Femur (tissue), 1 donor: Measurements from ENCODE around the gene CENATAC.
A peak's percentile ranks its signal among the peaks of the same experiment; 100 is the strongest.
"Not testable (repeated sequence)": the region's sequence is repeated elsewhere in the genome, so short reads cannot be mapped to it uniquely, and the experiment has no call there.

Experiments used
- DNase-seq: peaks from one replicate; pipeline ENCODE4 v3.0.0-alpha.2; 2017

The CENATAC gene

GRCh38 chr11:118997627-118998387 is at the start of gene CENATAC:
Gene CENATAC (plus strand): TSS chr11:118998138. CDS start chr11:118998198, 60 bp downstream.
- peak; percentile 95 for DNase-seq

- DNase-seq: no peak
Observed at GRCh38 chr11:118953265-118953664, 44.7 kb upstream of the CENATAC start.

GRCh38 chr11:118953976-118954375 is 44.0 kb upstream of the CENATAC start:
- DNase-seq: not testable (repeated sequence)

- peak; percentile 89 for DNase-seq
Observed at GRCh38 chr11:118956094-118956846, 41.7 kb upstream of the CENATAC start, which contains the start of gene UPK2. Gene UPK2 (plus strand): TSS chr11:118956298. CDS start chr11:118956351, 53 bp downstream.

- no peak for DNase-seq
Observed at GRCh38 chr11:118956847-118957469, 41.0 kb upstream of the CENATAC start.

- DNase-seq: no peak
Observed at GRCh38 chr11:118957549-118957948, 40.4 kb upstream of the CENATAC start.

- no peak for DNase-seq
Observed at GRCh38 chr11:118957968-118958367, 40.0 kb upstream of the CENATAC start.

GRCh38 chr11:118958577-118958976 is 39.4 kb upstream of the CENATAC start:
- DNase-seq: no peak

GRCh38 chr11:118961189-118961588 is 36.7 kb upstream of the CENATAC start:
- no peak for DNase-seq

- no peak for DNase-seq
Observed at GRCh38 chr11:118961591-118961990, 36.3 kb upstream of the CENATAC start.

- not testable (repeated sequence) for DNase-seq
Observed at GRCh38 chr11:118969508-118969907, 28.4 kb upstream of the CENATAC start.

GRCh38 chr11:118971646-118972045 is 26.3 kb upstream of the CENATAC start, which contains the start of gene FOXR1:
Gene FOXR1 (plus strand): TSS chr11:118971761. CDS start chr11:118971932, 171 bp downstream.
- no peak for DNase-seq

GRCh38 chr11:118973985-118974384 is 24.0 kb upstream of the CENATAC start:
- DNase-seq: no peak

GRCh38 chr11:118975771-118976709 is 21.9 kb upstream of the CENATAC start:
- DNase-seq: no peak

GRCh38 chr11:118979434-118979833 is 18.5 kb upstream of the CENATAC start:
- DNase-seq: no peak

GRCh38 chr11:118980191-118980881 is 17.6 kb upstream of the CENATAC start:
- DNase-seq: peak; percentile 60

GRCh38 chr11:118984337-118984736 is 13.6 kb upstream of the CENATAC start:
- DNase-seq: not testable (repeated sequence)

GRCh38 chr11:118984825-118985224 is 13.1 kb upstream of the CENATAC start:
- no peak for DNase-seq

- DNase-seq: no peak
Observed at GRCh38 chr11:118988280-118988679, 9.7 kb upstream of the CENATAC start.

- not testable (repeated sequence) for DNase-seq
Observed at GRCh38 chr11:118991486-118992038, 6.4 kb upstream of the CENATAC start.
